Measurements from ENCODE around the gene SPACDR.

GRCh38 chr7:100426516-100426915 is 37.5 kb downstream of the SPACDR start:
- TF ChIP-seq POLR2AphosphoS5 (IDR thresholded peaks at IDR 0.05) = no peak
- no peak for TF ChIP-seq POLR2A (IDR thresholded peaks at IDR 0.05)

All from suprapubic skin (tissue), 4 donors.